HEK293 (cell line): ENCODE data around the gene SDF2.
"Not testable (repeated sequence)": the region's sequence is repeated elsewhere in the genome, so short reads cannot be mapped to it uniquely, and the experiment has no call there.

ENCODE experiments used
- CTCF ChIA-PET: fragments of 350-600 bp; formaldehyde crosslinking; extraction: SDS; loops from one replicate; lab custom pipeline; 2021; ENCODE audit warnings: antibody characterized with exemption; lab: Yijun Ruan, JAX
- POLR2A ChIA-PET: fragments of 300-600 bp; formaldehyde crosslinking; extraction: SDS; loops from one replicate; lab custom pipeline; 2020; ENCODE audit warnings: antibody characterized with exemption, inconsistent platforms; lab: Yijun Ruan, JAX
- H3K27ac ChIP-seq: fragments of 200-500 bp; sonication (Bioruptor generic); 2 replicates; pipeline ENCODE4 v1.5.1; 2014; ENCODE audit warnings: low read depth, low read length, control low read depth, inconsistent platforms; ENCODE audit errors: extremely low read depth
- H3K36me3 ChIP-seq, 2 experiments: fragments of 200-500 bp in 1 of 2; sonication (Bioruptor generic) in 1 of 2; 1 replicate in 1 of 2; 2 replicates in 1 of 2; pipeline ENCODE4 v1.5.1; 2014 to 2017; ENCODE audit warnings: inconsistent platforms in 2 of 2, low read length in 2 of 2; ENCODE audit not compliant: control insufficient read depth in 2 of 2, insufficient read depth in 1 of 2
- H3K4me1 ChIP-seq: fragments of 200-500 bp; sonication (Bioruptor generic); 2 replicates; pipeline ENCODE4 v1.5.1; 2014; ENCODE audit warnings: mild to moderate bottlenecking, low read length, inconsistent platforms; ENCODE audit not compliant: control insufficient read depth, insufficient read depth
- H3K4me3 ChIP-seq: 2 replicates; pipeline ENCODE4 v1.5.1; 2011; ENCODE audit warnings: low read depth, mild to moderate bottlenecking, control low read depth, low read length, moderate library complexity
- H3K9me3 ChIP-seq: fragments of 200-500 bp; sonication (Bioruptor generic); 2 replicates; pipeline ENCODE4 v1.5.1; 2014; ENCODE audit warnings: low read depth, low read length, inconsistent platforms; ENCODE audit not compliant: control insufficient read depth, insufficient read depth
- HOXD13 ChIP-seq: sonication (generic); formaldehyde crosslinking; IDR thresholded peaks from 2 replicates; pipeline ENCODE4 v1.8.0; 2022; ENCODE audit warnings: missing genetic modification reagents, borderline replicate concordance
- INSM2 ChIP-seq: fragments of 450-650 bp; formaldehyde crosslinking; IDR thresholded peaks from 2 replicates; pipeline ENCODE4 v1.5.1; 2016; ENCODE audit warnings: missing biosample characterization, missing genetic modification characterization
- KLF9 ChIP-seq: fragments of 450-650 bp; formaldehyde crosslinking; IDR thresholded peaks from 2 replicates; pipeline ENCODE4 v1.5.1; 2016; ENCODE audit warnings: missing biosample characterization, missing genetic modification characterization, low read depth
- MYNN ChIP-seq: fragments of 450-650 bp; formaldehyde crosslinking; IDR thresholded peaks from 2 replicates; pipeline ENCODE4 v1.5.1; 2016; ENCODE audit warnings: missing biosample characterization, missing genetic modification characterization, borderline replicate concordance
- SCRT2 ChIP-seq: fragments of 450-650 bp; formaldehyde crosslinking; IDR thresholded peaks from 2 replicates; pipeline ENCODE4 v1.5.1; 2016; ENCODE audit warnings: missing biosample characterization, missing genetic modification characterization
- SP3 ChIP-seq: fragments of 450-650 bp; formaldehyde crosslinking; IDR thresholded peaks from 2 replicates; pipeline ENCODE4 v1.5.1; 2016; ENCODE audit warnings: missing biosample characterization, missing genetic modification characterization
- YY1 ChIP-seq: fragments of 450-650 bp; formaldehyde crosslinking; IDR thresholded peaks from 2 replicates; pipeline ENCODE4 v1.5.1; 2018; ENCODE audit warnings: missing biosample characterization, missing genetic modification characterization
- YY2 ChIP-seq: fragments of 450-650 bp; formaldehyde crosslinking; IDR thresholded peaks from 2 replicates; pipeline ENCODE4 v1.5.1; 2016; ENCODE audit warnings: missing biosample characterization, missing genetic modification characterization
- ZNF148 ChIP-seq: fragments of 450-650 bp; formaldehyde crosslinking; IDR thresholded peaks from 2 replicates; pipeline ENCODE4 v1.5.0; 2017; ENCODE audit warnings: missing biosample characterization, missing genetic modification characterization, borderline replicate concordance
- ZNF184 ChIP-seq: fragments of 450-650 bp; IDR thresholded peaks from 2 replicates; pipeline ENCODE4 v1.5.1; 2018; ENCODE audit warnings: missing biosample characterization, mild to moderate bottlenecking, missing genetic modification characterization
- ZNF19 ChIP-seq: fragments of 450-650 bp; formaldehyde crosslinking; IDR thresholded peaks from 2 replicates; pipeline ENCODE4; 2016; ENCODE audit warnings: missing biosample characterization, missing genetic modification characterization, low read depth
- ZNF2 ChIP-seq: fragments of 450-650 bp; formaldehyde crosslinking; IDR thresholded peaks from 2 replicates; pipeline ENCODE4 v1.5.1; 2016; ENCODE audit warnings: missing biosample characterization, missing genetic modification characterization
- ZNF248 ChIP-seq: fragments of 450-650 bp; formaldehyde crosslinking; IDR thresholded peaks from 2 replicates; pipeline ENCODE4 v1.5.1; 2017; ENCODE audit warnings: missing biosample characterization, missing genetic modification characterization
- ZNF274 ChIP-seq, 2 experiments: fragments of 200-500 bp in 1 of 2; fragments of 450-650 bp in 1 of 2; sonication (Bioruptor generic) in 1 of 2; formaldehyde crosslinking in 1 of 2; IDR thresholded peaks; 2 replicates each; pipeline versions ENCODE4 v1.5.1 to v1.6.1; 2014 to 2016; ENCODE audit warnings: borderline replicate concordance in 1 of 2, inconsistent platforms in 1 of 2, low read length in 1 of 2, missing biosample characterization in 1 of 2, missing genetic modification characterization in 1 of 2
- ZNF658 ChIP-seq: fragments of 450-650 bp; formaldehyde crosslinking; IDR thresholded peaks from 2 replicates; pipeline ENCODE4; 2016; ENCODE audit warnings: missing biosample characterization, missing genetic modification characterization
- TF ChIP-seq, protein P1 (sequence below): fragments of 450-650 bp; formaldehyde crosslinking; IDR thresholded peaks from 2 replicates; pipeline ENCODE4 v1.5.1; 2016; ENCODE audit warnings: missing biosample characterization, missing genetic modification characterization
- TF ChIP-seq, protein P2 (sequence below): fragments of 450-650 bp; formaldehyde crosslinking; IDR thresholded peaks from 2 replicates; pipeline ENCODE4 v1.5.1; 2016; ENCODE audit warnings: missing biosample characterization, missing genetic modification characterization
- TF ChIP-seq, protein P3 (sequence below): fragments of 450-650 bp; IDR thresholded peaks from 2 replicates; pipeline ENCODE4 v1.5.1; 2018; ENCODE audit warnings: missing biosample characterization, missing genetic modification characterization
- TF ChIP-seq, protein P4 (sequence below): fragments of 450-650 bp; formaldehyde crosslinking; IDR thresholded peaks from 2 replicates; pipeline ENCODE4 v1.5.1; 2016; ENCODE audit warnings: missing biosample characterization, missing genetic modification characterization
- TF ChIP-seq, protein P5 (sequence below): fragments of 450-650 bp; formaldehyde crosslinking; IDR thresholded peaks from 2 replicates; pipeline ENCODE4 v1.5.1; 2017; ENCODE audit warnings: missing biosample characterization, missing genetic modification characterization

SDF2 gene

GRCh38 chr17:28612531-28612930 is 49.2 kb downstream of the SDF2 start:
- H3K36me3 ChIP-seq = peaks cover 64 to 86% of the 10 kb centered on the region in 2 experiments
- TF ChIP-seq, protein P1, sequence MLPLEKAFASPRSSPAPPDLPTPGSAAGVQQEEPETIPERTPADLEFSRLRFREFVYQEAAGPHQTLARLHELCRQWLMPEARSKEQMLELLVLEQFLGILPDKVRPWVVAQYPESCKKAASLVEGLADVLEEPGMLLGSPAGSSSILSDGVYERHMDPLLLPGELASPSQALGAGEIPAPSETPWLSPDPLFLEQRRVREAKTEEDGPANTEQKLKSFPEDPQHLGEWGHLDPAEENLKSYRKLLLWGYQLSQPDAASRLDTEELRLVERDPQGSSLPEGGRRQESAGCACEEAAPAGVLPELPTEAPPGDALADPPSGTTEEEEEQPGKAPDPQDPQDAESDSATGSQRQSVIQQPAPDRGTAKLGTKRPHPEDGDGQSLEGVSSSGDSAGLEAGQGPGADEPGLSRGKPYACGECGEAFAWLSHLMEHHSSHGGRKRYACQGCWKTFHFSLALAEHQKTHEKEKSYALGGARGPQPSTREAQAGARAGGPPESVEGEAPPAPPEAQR = no peak
- no peak for TF ChIP-seq YY2 (tag by site-specific recombination)
- H3K27ac ChIP-seq = no peak overlapping the region
- ChIA-PET CTCF (interaction anchor here (0.6 to 7.3 kb wide), 28 partner anchors 9 to 196 kb away, joined by 3 to 46 read pairs (median 4); partner anchors contain the start of gene PIGS), POLR2A (interaction anchor here (2.0 to 2.1 kb wide), 2 partner anchors 11 to 13 kb away, joined by 6 to 7 read pairs; no protein-coding TSS in a partner anchor)
- no peak overlapping the region for H3K4me3 ChIP-seq
- no peaks in the 10 kb centered on the region for H3K4me1 ChIP-seq
- H3K9me3 ChIP-seq = no peaks in the 10 kb centered on the region

- no peak overlapping the region for H3K27ac ChIP-seq
- H3K36me3 ChIP-seq = peaks cover 54 to 76% of the 10 kb centered on the region in 2 experiments
- H3K4me1 ChIP-seq = no peaks in the 10 kb centered on the region
- TF ChIP-seq ZNF184 (tag by site-specific recombination) = no peak
- TF ChIP-seq, protein P2, sequence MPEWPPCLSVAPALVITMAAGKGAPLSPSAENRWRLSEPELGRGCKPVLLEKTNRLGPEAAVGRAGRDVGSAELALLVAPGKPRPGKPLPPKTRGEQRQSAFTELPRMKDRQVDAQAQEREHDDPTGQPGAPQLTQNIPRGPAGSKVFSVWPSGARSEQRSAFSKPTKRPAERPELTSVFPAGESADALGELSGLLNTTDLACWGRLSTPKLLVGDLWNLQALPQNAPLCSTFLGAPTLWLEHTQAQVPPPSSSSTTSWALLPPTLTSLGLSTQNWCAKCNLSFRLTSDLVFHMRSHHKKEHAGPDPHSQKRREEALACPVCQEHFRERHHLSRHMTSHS (tag by site-specific recombination) = no peak
- TF ChIP-seq, protein P3, sequence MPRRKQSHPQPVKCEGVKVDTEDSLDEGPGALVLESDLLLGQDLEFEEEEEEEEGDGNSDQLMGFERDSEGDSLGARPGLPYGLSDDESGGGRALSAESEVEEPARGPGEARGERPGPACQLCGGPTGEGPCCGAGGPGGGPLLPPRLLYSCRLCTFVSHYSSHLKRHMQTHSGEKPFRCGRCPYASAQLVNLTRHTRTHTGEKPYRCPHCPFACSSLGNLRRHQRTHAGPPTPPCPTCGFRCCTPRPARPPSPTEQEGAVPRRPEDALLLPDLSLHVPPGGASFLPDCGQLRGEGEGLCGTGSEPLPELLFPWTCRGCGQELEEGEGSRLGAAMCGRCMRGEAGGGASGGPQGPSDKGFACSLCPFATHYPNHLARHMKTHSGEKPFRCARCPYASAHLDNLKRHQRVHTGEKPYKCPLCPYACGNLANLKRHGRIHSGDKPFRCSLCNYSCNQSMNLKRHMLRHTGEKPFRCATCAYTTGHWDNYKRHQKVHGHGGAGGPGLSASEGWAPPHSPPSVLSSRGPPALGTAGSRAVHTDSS (tag by site-specific recombination) = no peak
- TF ChIP-seq INSM2 (tag by site-specific recombination) = no peak
- no peak for TF ChIP-seq HOXD13 (CRISPR knock-in tag)
- TF ChIP-seq, protein P4, sequence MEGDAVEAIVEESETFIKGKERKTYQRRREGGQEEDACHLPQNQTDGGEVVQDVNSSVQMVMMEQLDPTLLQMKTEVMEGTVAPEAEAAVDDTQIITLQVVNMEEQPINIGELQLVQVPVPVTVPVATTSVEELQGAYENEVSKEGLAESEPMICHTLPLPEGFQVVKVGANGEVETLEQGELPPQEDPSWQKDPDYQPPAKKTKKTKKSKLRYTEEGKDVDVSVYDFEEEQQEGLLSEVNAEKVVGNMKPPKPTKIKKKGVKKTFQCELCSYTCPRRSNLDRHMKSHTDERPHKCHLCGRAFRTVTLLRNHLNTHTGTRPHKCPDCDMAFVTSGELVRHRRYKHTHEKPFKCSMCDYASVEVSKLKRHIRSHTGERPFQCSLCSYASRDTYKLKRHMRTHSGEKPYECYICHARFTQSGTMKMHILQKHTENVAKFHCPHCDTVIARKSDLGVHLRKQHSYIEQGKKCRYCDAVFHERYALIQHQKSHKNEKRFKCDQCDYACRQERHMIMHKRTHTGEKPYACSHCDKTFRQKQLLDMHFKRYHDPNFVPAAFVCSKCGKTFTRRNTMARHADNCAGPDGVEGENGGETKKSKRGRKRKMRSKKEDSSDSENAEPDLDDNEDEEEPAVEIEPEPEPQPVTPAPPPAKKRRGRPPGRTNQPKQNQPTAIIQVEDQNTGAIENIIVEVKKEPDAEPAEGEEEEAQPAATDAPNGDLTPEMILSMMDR (tag by site-specific recombination) = no peak
- TF ChIP-seq SCRT2 = no peak
- TF ChIP-seq ZNF148 (tag by site-specific recombination) = no peak
- no peak for TF ChIP-seq ZNF248 (tag by site-specific recombination)
- TF ChIP-seq KLF9 (tag by site-specific recombination) = no peak
- no peak for TF ChIP-seq ZNF19 (tag by site-specific recombination)
- no peak for TF ChIP-seq MYNN (tag by site-specific recombination)
- no peak for TF ChIP-seq YY1 (tag by site-specific recombination)
- TF ChIP-seq ZNF658 (tag by site-specific recombination) = no peak
- TF ChIP-seq, protein P5, sequence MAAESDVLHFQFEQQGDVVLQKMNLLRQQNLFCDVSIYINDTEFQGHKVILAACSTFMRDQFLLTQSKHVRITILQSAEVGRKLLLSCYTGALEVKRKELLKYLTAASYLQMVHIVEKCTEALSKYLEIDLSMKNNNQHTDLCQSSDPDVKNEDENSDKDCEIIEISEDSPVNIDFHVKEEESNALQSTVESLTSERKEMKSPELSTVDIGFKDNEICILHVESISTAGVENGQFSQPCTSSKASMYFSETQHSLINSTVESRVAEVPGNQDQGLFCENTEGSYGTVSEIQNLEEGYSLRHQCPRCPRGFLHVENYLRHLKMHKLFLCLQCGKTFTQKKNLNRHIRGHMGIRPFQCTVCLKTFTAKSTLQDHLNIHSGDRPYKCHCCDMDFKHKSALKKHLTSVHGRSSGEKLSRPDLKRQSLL (tag by site-specific recombination) = no peak
- no peak for TF ChIP-seq SP3 (tag by site-specific recombination)
- no peak for TF ChIP-seq ZNF274 (IDR thresholded peaks at IDR 0.05; ENCODE audit: low read length)
- no peak for TF ChIP-seq ZNF274 (tag by site-specific recombination; IDR thresholded peaks at IDR 0.05; ENCODE audit: borderline replicate concordance)
- no peak for TF ChIP-seq ZNF2
- POLR2A ChIA-PET = interaction anchor here (1.5 to 2.1 kb wide), 3 partner anchors 12 to 35 kb away, joined by 4 to 8 read pairs (median 6); partner anchors contain the start of genes BLTP2 and SPAG5
- H3K4me3 ChIP-seq = no peak overlapping the region
- H3K9me3 ChIP-seq = no peaks in the 10 kb centered on the region
- CTCF ChIA-PET = interaction anchor here (0.6 to 7.3 kb wide), 9 partner anchors 9 to 78 kb away, joined by 3 to 46 read pairs (median 3); no protein-coding TSS in a partner anchor
Observed at GRCh38 chr17:28610376-28610775, 51.3 kb downstream of the SDF2 start.

DNA sequence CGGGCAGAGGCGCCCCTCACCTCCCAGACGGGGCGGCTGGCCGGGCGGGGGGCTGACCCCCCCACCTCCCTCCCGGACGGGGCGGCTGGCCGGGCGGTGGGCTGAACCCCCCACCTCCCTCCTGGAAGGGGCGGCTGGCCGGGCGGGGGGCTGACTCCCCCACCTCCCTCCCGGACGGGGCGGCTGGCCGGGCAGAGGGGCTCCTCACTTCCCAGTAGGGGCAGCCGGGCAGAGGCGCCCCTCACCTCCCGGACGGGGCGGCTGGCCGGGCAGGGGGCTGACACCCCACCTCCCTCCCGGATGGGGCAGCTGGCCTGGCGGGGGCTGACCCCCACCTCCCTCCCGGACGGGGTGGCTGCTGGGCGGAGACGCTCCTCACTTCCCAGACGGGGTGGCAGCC is 57.7 kb downstream of the SDF2 start:
- H3K27ac ChIP-seq, H3K9me3 ChIP-seq, CTCF ChIA-PET, POLR2A ChIA-PET, H3K4me3 ChIP-seq, H3K4me1 ChIP-seq: not testable (repeated sequence)
- H3K36me3 ChIP-seq = peaks cover 22 to 28% of the 10 kb centered on the region in 2 experiments; a peak in 2 of 3 replicates
